Endothelial cell of umbilical vein (primary cell): ENCODE data around the gene THSD4.

Experiments
- CTCF ChIP-seq, 2 donors: IDR thresholded peaks; 1 replicate in 1 of 2; 2 replicates in 1 of 2; pipeline ENCODE4 v1.5.1; 2011; ENCODE audit warnings: low read length in 2 of 2, mild to moderate bottlenecking in 2 of 2, moderate library complexity in 2 of 2, control low read depth in 1 of 2, inconsistent platforms in 1 of 2, low read depth in 1 of 2; ENCODE audit not compliant: insufficient read depth in 1 of 2; ENCODE audit errors: extremely low read depth in 1 of 2
- JUN ChIP-seq: IDR thresholded peaks from 2 replicates; pipeline ENCODE4 v1.6.1; 2011; ENCODE audit warnings: borderline replicate concordance, low read depth; ENCODE audit not compliant: insufficient read length, insufficient read depth
- POLR2A ChIP-seq: IDR thresholded peaks from 2 replicates; pipeline ENCODE4 v1.6.1; 2012; ENCODE audit warnings: low read depth, mild to moderate bottlenecking, control low read depth, low read length
- POLR2AphosphoS5 ChIP-seq: IDR thresholded peaks from 2 replicates; pipeline ENCODE4 v1.6.1; 2012; ENCODE audit warnings: low read depth, mild to moderate bottlenecking, control low read depth, low read length, moderate library complexity; ENCODE audit not compliant: insufficient read depth

DNA sequence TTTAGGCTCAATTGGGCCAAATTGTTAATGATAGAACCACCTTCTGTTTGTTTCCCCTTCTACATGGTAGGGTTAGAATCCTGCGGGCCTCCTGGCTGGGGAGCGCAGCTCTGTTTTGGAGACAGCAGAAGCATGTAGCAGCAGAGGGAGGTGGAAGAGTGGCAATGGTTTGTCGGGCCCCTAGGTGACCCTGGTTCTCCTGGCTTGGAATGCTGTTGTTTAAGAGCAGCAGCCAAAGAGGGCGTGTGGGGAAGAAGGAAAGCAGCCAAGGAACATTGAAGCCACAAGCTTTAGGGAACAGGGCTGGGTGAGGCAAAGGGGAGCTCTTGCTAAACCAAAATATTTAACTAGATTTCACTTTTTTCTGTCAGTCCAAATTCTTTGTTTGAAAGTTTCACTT, 481.4 kb downstream of the THSD4 start:
- TF ChIP-seq POLR2A: no peak
- no peak for TF ChIP-seq CTCF (IDR thresholded peaks at IDR 0.05; ENCODE audit: extremely low read depth in 1 of 2, insufficient read depth in 1 of 2, low read depth in 1 of 2, low read length in 2 of 2)
- no peak for TF ChIP-seq JUN
- no peak for TF ChIP-seq POLR2AphosphoS5
